Memory B cell (primary cell): Measurements from ENCODE around the gene SOCS7.
"Not testable (repeated sequence)": the region's sequence is repeated elsewhere in the genome, so short reads cannot be mapped to it uniquely, and the experiment has no call there.

Experiments
- ATAC-seq: fragments of 150-1000 bp; cut with Tn5 transposase; 2 replicates; pipeline ENCODE4 v1.10.0; 2021; ENCODE audit warnings: low read depth, mild to moderate bottlenecking, moderate library complexity
- DNase-seq, 2 donors: peaks; one replicate each; pipeline ENCODE4 v3.0.0; 2022; ENCODE audit warnings: low spot score in 2 of 2
- H3K27ac Mint-ChIP-seq: one replicate; pipeline ENCODE4 v1.8.0; 2022; ENCODE audit warnings: mild to moderate bottlenecking, moderate library complexity, mixed read lengths
- H3K27me3 Mint-ChIP-seq: one replicate; pipeline ENCODE4 v1.8.0; 2022; ENCODE audit warnings: mixed read lengths
- H3K36me3 Mint-ChIP-seq: one replicate; pipeline ENCODE4 v1.8.0; 2022; ENCODE audit warnings: mild to moderate bottlenecking, mixed read lengths
- H3K4me1 Mint-ChIP-seq: one replicate; pipeline ENCODE4 v1.8.0; 2022; ENCODE audit warnings: mixed read lengths
- H3K4me3 Mint-ChIP-seq: one replicate; pipeline ENCODE4 v1.8.0; 2022; ENCODE audit warnings: mild to moderate bottlenecking, moderate library complexity, mixed read lengths
- H3K9me3 Mint-ChIP-seq: one replicate; pipeline ENCODE4 v1.8.0; 2022; ENCODE audit warnings: mixed read lengths

SOCS7 gene

GRCh38 chr17:38428112-38428642 lies 76.5 kb downstream of the SOCS7 start, which contains the start of gene ARHGAP23:
TSS of gene ARHGAP23 (plus strand) at chr17:38428464. CDS start at chr17:38428486, 22 bp downstream.
- peak; percentile 42 for ATAC-seq
- peaks cover 17% of the 10 kb centered on the region for H3K4me1 Mint-ChIP-seq
- no peaks in the 10 kb centered on the region for H3K9me3 Mint-ChIP-seq
- no peak within 1 kb of the TSS for H3K27ac Mint-ChIP-seq
- peak within 1 kb of the TSS; percentile 48 for H3K4me3 Mint-ChIP-seq
- H3K36me3 Mint-ChIP-seq, result no peaks in the 10 kb centered on the region
- peaks cover 38% of the 10 kb centered on the region for H3K27me3 Mint-ChIP-seq
- DNase-seq, result peak in 1 of 2 donors; percentile 23

GRCh38 chr17:38428643-38429371 lies 77.2 kb downstream of the SOCS7 start:
- no peaks in the 10 kb centered on the region for H3K36me3 Mint-ChIP-seq
- peak overlapping the region; percentile 41 for H3K4me3 Mint-ChIP-seq
- DNase-seq (no peak), ATAC-seq (peak; percentile 25)
- peaks cover 38% of the 10 kb centered on the region for H3K27me3 Mint-ChIP-seq
- no peaks in the 10 kb centered on the region for H3K9me3 Mint-ChIP-seq
- no peak overlapping the region for H3K27ac Mint-ChIP-seq
- H3K4me1 Mint-ChIP-seq, result peaks cover 17% of the 10 kb centered on the region

DNA sequence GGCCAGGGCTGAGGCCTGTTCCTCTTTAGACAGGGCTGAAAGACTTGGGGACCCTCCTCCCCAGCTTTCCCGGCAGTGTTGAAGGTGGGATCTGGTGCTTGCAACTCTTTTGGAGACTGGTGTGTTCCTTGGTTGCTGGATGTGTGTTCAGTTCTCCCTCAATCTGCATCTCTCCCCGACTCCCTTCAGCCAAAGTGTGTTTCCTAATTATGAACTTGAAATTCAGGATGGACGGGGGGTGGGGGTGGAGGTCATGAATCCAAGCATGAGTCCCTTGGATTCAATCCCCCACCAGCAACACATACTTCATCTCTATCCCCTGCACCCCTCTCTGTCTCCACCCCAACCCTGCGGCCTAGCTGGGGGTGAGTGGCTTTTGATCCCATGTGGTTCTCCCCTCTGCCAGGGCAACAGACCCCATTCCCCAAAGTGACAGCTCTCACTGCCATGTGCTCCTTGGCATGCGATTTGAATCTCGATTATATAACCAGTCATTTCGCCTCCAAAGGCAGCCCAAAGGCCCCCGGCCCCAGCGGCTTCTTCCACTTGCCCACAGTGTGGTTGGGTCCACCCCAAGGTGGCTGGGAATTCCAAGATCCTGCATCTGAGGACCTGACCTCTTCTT lies 77.9 kb downstream of the SOCS7 start:
- Mint-ChIP-seq H3K9me3 (no peaks in the 10 kb centered on the region), H3K27me3 (peaks cover 31% of the 10 kb centered on the region), H3K36me3 (no peaks in the 10 kb centered on the region), H3K4me1 (peaks cover 12% of the 10 kb centered on the region), H3K27ac (no peak overlapping the region), H3K4me3 (peak overlapping the region; percentile 62)
- ATAC-seq (no peak), DNase-seq (no peak)

GRCh38 chr17:38430316-38430715 lies 78.7 kb downstream of the SOCS7 start:
- Mint-ChIP-seq H3K4me3 (no peak overlapping the region), H3K27me3 (peaks cover 25% of the 10 kb centered on the region), H3K4me1 (peaks cover 12% of the 10 kb centered on the region), H3K27ac (no peak overlapping the region), H3K36me3 (no peaks in the 10 kb centered on the region), H3K9me3 (no peaks in the 10 kb centered on the region)
- DNase-seq (no peak), ATAC-seq (no peak)

DNA sequence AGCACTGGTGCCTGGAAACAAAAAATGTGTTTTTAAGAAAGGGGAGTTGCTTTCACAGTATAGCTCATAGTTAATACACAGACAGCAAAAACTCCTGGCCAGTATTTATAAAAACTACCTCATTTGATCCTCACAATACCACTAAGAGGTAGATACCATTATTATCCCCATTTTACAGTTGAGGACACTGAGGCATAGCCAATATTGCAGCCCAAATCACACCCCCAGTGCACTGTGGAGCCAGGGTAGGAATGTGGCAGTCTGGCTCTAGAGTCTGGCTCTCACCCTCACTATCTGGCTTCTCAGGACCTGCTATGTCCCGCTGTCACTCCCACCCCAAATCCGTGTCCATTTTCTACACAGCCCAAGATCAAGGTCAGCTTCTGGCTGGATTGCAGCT lies 79.2 kb downstream of the SOCS7 start:
- Mint-ChIP-seq H3K4me3 (no peak overlapping the region), H3K36me3 (no peaks in the 10 kb centered on the region), H3K9me3 (no peaks in the 10 kb centered on the region), H3K27ac (no peak overlapping the region), H3K27me3 (peaks cover 21% of the 10 kb centered on the region), H3K4me1 (peaks cover 10% of the 10 kb centered on the region)
- DNase-seq, result no peak
- ATAC-seq, result no peak

DNA sequence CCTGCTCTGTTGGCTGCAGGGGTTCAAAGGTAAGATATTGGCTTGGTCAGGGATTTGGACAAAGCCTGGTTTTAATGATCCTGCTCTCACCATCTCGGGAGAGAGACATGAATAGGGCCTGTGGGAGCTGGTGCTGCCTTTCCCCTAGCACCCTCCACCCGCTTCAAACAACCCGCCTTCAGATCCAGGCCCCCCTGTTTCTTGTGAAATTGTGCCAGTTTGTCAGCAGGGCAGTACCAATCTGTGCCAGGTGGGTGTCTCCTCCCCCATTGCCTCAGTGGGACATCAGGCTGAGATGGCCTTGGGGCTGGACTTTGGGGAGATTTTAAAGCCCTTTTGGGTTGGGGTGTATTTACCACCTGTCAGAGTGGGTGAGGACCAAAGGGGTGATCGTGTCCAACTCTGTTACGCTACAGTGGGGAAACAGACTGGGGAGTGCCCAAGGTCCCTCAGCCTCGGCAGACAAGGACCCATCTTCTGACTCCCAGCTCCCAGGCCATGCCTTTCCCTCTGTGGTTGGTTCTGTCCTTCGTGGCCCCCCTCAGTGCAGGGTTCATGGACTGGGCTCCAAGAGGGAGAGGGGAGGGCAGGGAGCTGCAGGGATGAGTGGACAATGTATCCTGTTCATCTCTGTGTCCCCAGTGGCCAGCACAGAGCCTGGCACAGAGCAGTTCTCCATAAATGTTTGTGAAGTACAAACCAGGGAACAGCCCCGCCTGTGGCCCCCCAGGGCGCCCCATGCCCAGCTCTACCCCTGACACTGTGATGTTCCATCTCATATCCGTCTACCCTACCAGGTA lies 79.9 kb downstream of the SOCS7 start:
- Mint-ChIP-seq H3K9me3 (no peaks in the 10 kb centered on the region), H3K27ac (no peak overlapping the region), H3K36me3 (no peaks in the 10 kb centered on the region), H3K27me3 (peaks cover 23% of the 10 kb centered on the region), H3K4me3 (no peak overlapping the region), H3K4me1 (peaks cover 10% of the 10 kb centered on the region)
- no peak for ATAC-seq
- no peak for DNase-seq

- H3K36me3 Mint-ChIP-seq, result no peaks in the 10 kb centered on the region
- H3K27me3 Mint-ChIP-seq, result peaks cover 13% of the 10 kb centered on the region
- H3K9me3 Mint-ChIP-seq, result no peaks in the 10 kb centered on the region
- H3K4me3 Mint-ChIP-seq, result no peak overlapping the region
- H3K27ac Mint-ChIP-seq, result no peak overlapping the region
- no peaks in the 10 kb centered on the region for H3K4me1 Mint-ChIP-seq
- ATAC-seq (no peak), DNase-seq (no peak)
Observed at GRCh38 chr17:38434178-38434665, 82.6 kb downstream of the SOCS7 start.

DNA sequence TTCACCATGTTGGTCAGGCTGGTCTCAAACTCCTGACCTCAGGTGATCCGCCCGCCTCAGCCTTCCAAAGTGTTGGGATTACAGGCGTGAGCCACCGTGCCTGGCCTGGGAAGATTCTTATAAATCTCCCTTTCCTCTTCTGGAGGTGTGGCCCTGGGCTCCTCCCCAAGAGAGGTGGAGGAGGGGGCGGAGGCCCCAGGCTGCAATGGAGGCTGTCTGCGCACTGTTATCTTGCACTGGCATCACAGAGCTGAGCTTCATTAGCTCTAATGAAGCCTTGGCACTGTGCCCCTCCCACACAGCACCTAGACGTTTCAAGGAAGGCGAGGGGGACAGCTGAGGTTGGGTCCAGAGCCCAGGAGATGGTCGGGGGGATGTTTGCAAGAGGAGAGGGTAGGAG lies 84.2 kb downstream of the SOCS7 start:
- Mint-ChIP-seq H3K9me3 (no peaks in the 10 kb centered on the region), H3K4me3 (no peak overlapping the region), H3K27me3 (peaks cover 9% of the 10 kb centered on the region), H3K4me1 (no peaks in the 10 kb centered on the region), H3K36me3 (no peaks in the 10 kb centered on the region), H3K27ac (no peak overlapping the region)
- ATAC-seq, result no peak
- DNase-seq, result no peak

DNA sequence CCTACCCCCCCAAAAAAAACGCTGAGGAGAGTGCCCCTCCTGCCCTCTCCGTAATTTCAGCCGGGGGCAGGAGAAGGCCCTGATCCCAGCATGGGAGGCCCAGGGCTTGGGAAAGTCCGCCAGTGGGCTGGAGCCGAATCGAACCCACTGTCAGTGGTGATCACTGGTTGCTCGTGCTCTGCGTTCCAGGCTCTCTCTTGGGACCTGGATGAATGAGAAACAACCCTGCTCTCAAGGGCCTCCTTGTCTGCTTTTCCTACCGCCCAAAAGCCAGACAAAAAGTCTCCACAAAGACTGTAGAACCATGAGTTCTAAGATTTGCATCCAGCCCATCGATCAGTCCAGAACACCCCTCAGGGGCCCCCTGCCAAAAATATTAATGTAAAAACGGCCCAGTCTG lies 84.7 kb downstream of the SOCS7 start:
- Mint-ChIP-seq H3K36me3 (no peaks in the 10 kb centered on the region), H3K27me3 (peaks cover 11% of the 10 kb centered on the region), H3K9me3 (no peaks in the 10 kb centered on the region), H3K4me3 (no peak overlapping the region), H3K27ac (no peak overlapping the region), H3K4me1 (no peaks in the 10 kb centered on the region)
- ATAC-seq (no peak), DNase-seq (no peak)

DNA sequence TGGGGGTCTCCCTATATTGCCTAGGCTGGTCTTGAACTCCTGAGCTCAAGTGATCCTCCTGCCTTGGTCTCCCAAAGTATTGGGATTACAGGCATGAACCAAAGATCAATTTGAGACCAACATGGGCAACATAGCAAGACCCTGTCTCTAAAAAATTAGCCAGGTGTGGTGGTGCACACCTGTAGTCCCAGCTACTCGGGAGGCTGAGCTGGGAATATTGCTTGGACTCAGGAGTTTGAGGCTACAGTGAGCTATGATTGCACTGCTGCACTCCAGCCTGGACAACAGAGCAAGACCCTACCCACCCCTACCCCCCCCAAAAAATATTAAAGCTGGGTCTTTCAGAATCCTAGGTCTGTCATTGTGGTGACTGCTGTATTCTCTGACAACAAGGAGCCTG lies 85.7 kb downstream of the SOCS7 start:
- not testable (repeated sequence) for DNase-seq, H3K27ac Mint-ChIP-seq, H3K4me1 Mint-ChIP-seq, H3K9me3 Mint-ChIP-seq, H3K36me3 Mint-ChIP-seq, H3K4me3 Mint-ChIP-seq, ATAC-seq
- H3K27me3 Mint-ChIP-seq, result peaks cover 16% of the 10 kb centered on the region

- H3K27ac Mint-ChIP-seq, result no peak overlapping the region
- H3K4me1 Mint-ChIP-seq, result no peaks in the 10 kb centered on the region
- H3K36me3 Mint-ChIP-seq, result no peaks in the 10 kb centered on the region
- no peaks in the 10 kb centered on the region for H3K9me3 Mint-ChIP-seq
- no peak overlapping the region for H3K4me3 Mint-ChIP-seq
- ATAC-seq (no peak), DNase-seq (no peak)
- H3K27me3 Mint-ChIP-seq, result peaks cover 14% of the 10 kb centered on the region
Observed at GRCh38 chr17:38439436-38439835, 87.8 kb downstream of the SOCS7 start.

DNA sequence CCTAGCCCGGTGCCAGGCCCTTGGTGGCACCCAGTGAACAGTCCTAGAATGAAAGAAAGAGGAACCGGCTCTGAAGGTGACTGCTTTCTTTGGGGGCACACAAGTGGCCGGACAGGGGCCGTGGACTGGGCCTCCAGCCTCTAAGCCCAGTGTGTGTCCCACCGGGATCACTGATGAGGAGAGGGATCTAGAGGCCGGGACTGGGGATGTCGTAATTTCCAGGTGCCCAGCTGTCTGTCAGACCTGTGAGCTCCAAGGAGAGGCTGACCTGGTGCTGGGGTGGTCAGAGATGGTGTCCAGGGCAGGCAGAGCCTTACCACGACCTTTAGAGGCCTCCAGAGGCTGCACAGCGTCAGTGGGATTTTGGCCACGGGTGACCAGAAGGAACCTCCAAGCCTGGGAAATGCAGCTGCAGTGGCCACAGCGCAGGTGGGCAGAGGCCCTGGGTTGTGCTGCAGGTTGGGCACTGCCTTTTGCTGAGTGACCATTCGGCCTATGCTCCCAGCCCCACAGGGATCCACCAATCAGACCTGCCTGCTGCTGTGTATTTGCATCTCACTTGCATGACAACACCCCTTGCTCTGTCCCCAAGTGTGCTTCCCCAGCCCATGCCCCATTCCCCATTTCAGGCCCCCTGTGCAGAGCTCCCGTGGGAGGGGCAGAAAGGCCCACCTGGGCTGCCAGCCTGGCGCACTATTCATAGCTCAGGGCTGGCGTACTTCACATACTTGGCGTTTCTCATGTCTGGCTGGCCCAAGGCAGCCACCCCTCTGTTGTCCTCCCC lies 89.2 kb downstream of the SOCS7 start:
- Mint-ChIP-seq H3K36me3 (no peaks in the 10 kb centered on the region), H3K27ac (no peak overlapping the region), H3K9me3 (no peaks in the 10 kb centered on the region), H3K27me3 (peaks cover 13% of the 10 kb centered on the region), H3K4me1 (no peaks in the 10 kb centered on the region), H3K4me3 (no peak overlapping the region)
- ATAC-seq (no peak), DNase-seq (no peak)

DNA sequence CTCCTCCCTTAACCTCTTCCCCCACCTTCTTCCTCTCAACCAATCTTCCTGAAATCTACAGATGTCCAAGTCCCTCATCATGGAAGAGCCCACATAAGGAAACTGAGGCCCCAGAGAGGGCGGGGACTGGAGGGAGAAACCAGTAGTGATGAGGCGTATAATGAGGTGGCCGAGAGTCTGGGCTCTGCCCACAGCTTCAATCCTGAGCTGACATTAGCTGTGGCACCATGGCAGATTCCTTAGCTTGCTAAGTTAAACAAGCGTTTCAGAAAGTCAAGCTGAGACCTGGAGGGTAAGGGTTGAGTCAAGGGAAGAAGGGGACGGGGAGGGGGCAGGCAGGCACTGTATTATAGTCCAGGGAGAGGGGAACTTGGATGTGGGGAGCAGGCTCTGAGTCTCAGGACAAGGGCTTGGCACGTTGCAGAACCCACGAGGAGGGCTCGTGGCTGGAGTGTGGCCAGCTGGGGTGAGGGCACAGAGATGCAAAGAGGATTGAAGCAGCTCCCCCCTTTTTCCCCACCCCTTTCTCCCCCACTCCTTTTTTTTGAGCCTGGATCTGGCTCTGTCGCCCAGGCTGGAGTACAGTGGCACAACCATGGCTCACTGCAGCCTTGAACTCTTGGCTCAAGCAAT lies 89.9 kb downstream of the SOCS7 start:
- no peaks in the 10 kb centered on the region for H3K9me3 Mint-ChIP-seq
- no peaks in the 10 kb centered on the region for H3K4me1 Mint-ChIP-seq
- no peak overlapping the region for H3K27ac Mint-ChIP-seq
- H3K4me3 Mint-ChIP-seq, result no peak overlapping the region
- H3K27me3 Mint-ChIP-seq, result peaks cover 11% of the 10 kb centered on the region
- ATAC-seq (no peak), DNase-seq (no peak)
- no peaks in the 10 kb centered on the region for H3K36me3 Mint-ChIP-seq
